Lower lobe of right lung (tissue), 2 donors: ENCODE data around the gene MSANTD2. TPM values are rescaled to one million over a fixed set of nuclear protein-coding genes. Genes with fewer than 3 reads are reported as not detected.

Experiments
- ATAC-seq, 2 donors: fragments of 200-7000 bp; cut with Tn5 transposase; one replicate each; pipeline ENCODE4 v1.9.1; 2020 to 2022; ENCODE audit warnings: mild to moderate bottlenecking in 2 of 2, moderate library complexity in 2 of 2
- DNase-seq: peaks from one replicate; pipeline ENCODE4 v3.0.0-alpha.2; 2020
- H3K27ac ChIP-seq: fragments of 200-600 bp; one replicate; pipeline ENCODE4 v1.8.0; 2022
- H3K27me3 ChIP-seq: fragments of 200-600 bp; one replicate; pipeline ENCODE4 v1.8.0; 2022; ENCODE audit warnings: low read depth
- H3K36me3 ChIP-seq: fragments of 200-600 bp; one replicate; pipeline ENCODE4 v1.8.0; 2022; ENCODE audit warnings: mild to moderate bottlenecking
- H3K4me1 ChIP-seq: fragments of 200-600 bp; one replicate; pipeline ENCODE4 v1.8.0; 2022
- H3K4me3 ChIP-seq: fragments of 200-600 bp; one replicate; pipeline ENCODE4 v1.8.0; 2022; ENCODE audit warnings: mild to moderate bottlenecking
- H3K9me3 ChIP-seq: fragments of 200-600 bp; one replicate; pipeline ENCODE4 v1.8.0; 2022
- CTCF ChIP-seq: fragments of 200-600 bp; IDR thresholded peaks from one replicate; pipeline ENCODE4 v1.8.0; 2022; ENCODE audit warnings: antibody characterized with exemption, mild to moderate bottlenecking
- intact Hi-C: fragments of 100-400 bp; cut with DNase I; formaldehyde crosslinking; loops from one replicate; pipeline ENCODE4 v1.11.0; 2022
- total RNA-seq: library from RNA; stranded (reverse); fragmentation: NEBNext Ultra II Directional; extraction: Animal tissue kit (Norgen Biotek cat#: 25700); gene quantifications from one replicate; pipeline ENCODE4 v1.2.1, GENCODE V29; 2021
- donor health status: DM: no; HTN: yes; CAD: no; lungs with severe emphysema.

The MSANTD2 gene
- total RNA-seq, 1 donor from 2014 or later = 15.4 TPM

- ATAC-seq (peak; percentile 72 to 77), DNase-seq (peak; percentile 80)
- Histone ChIP-seq H3K9me3 (no peaks in the 10 kb centered on the region), H3K4me1 (peaks cover 59% of the 10 kb centered on the region), H3K4me3 (peak within 1 kb of the TSS; percentile 66), H3K27ac (peak within 1 kb of the TSS; percentile 92), H3K36me3 (peaks cover 13% of the 10 kb centered on the region), H3K27me3 (peaks cover 42% of the 10 kb centered on the region)
- no peak for TF ChIP-seq CTCF
- intact Hi-C loops = loop anchor here (10.0 kb wide), 1 partner anchor 97 kb away; no protein-coding TSS in a partner anchor
These were observed 38.0 kb downstream of the MSANTD2 start, which contains the start of gene ESAM for GRCh38 chr11:124762105-124762623. ESAM (minus strand) TSS chr11:124762290; CDS start chr11:124762154, 136 bp downstream.

DNA sequence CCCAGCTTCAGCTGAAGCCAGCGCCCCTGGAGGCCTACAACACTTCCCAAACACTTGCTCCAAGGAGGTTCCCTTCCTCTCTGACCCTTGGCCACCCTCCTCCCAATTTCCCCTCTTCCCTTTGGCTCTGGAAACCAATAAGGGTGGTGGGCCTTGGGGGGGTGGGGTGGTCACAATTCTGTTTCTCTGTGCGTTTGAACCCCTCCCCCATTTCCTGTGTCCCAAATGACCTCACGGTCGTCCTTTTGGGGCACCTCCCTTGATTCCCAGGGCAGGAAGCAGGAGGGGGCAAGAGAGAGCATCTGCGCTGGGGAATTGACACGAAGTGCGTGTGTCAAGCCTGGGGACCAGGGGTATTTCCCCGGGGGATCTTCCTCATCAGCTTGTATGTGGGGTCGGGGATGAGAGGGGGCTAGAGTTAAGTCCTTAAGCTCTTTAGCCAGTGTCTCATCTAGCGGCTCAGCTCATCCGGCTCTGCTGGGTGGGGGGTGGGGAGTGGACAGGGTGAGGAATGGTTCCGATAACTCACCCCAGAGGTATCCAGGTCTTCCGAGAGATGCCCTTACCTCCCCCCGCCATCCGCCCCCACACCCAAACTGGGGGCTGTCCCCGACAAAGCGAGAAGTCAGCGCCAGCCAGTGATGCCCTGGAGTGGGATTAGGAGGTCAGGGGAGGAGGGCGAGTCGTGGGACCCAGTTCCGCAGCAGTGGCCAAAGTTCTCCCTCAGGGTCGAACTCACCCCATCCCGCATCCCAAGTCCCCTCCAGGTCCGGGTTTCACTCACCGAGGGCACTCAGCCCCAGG lies 38.7 kb downstream of the MSANTD2 start:
- Histone ChIP-seq H3K4me3 (peak overlapping the region; percentile 66), H3K9me3 (no peaks in the 10 kb centered on the region), H3K27ac (peak overlapping the region; percentile 92), H3K4me1 (peaks cover 65% of the 10 kb centered on the region), H3K36me3 (peaks cover 8% of the 10 kb centered on the region), H3K27me3 (peaks cover 42% of the 10 kb centered on the region)
- intact Hi-C loops = loop anchor here (10.0 kb wide), 1 partner anchor 97 kb away; no protein-coding TSS in a partner anchor
- TF ChIP-seq CTCF = peak; percentile 19
- DNase-seq = no peak
- ATAC-seq = no peak

GRCh38 chr11:124760806-124761205 lies 39.4 kb downstream of the MSANTD2 start:
- Histone ChIP-seq H3K4me3 (peak overlapping the region; percentile 66), H3K27ac (peak overlapping the region; percentile 92), H3K4me1 (peaks cover 68% of the 10 kb centered on the region), H3K36me3 (peaks cover 10% of the 10 kb centered on the region), H3K27me3 (peaks cover 42% of the 10 kb centered on the region), H3K9me3 (no peaks in the 10 kb centered on the region)
- TF ChIP-seq CTCF = no peak
- no peak for DNase-seq
- no peak for ATAC-seq
- intact Hi-C loops = loop anchor here (10.0 kb wide), 1 partner anchor 96 kb away; no protein-coding TSS in a partner anchor

DNA sequence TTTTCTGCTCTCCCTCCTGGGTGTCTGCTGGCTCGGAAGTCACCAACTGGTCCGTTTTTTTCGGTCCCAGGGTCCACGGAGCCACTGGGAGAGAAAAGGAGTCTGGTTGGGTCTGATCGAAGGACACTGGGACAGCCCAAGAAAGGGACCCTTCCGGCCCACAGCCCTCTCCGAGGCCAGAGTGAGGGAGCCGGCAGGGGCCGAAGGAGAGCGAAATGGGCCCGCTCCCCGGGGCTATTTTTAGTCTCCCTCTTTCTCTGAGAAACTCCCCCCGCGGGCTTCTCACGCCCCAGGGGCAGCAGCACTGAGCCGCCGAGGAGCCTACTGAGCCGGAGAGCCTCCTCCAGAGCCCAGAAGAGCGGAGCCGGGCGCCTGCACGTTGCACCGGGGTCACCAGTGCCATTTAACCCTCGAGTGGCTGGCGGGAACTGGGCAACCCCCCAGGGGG lies 40.0 kb downstream of the MSANTD2 start:
- Histone ChIP-seq H3K36me3 (peaks cover 16% of the 10 kb centered on the region), H3K4me3 (peak overlapping the region; percentile 66), H3K27ac (peak overlapping the region; percentile 92), H3K4me1 (peaks cover 73% of the 10 kb centered on the region), H3K9me3 (no peaks in the 10 kb centered on the region), H3K27me3 (peaks cover 42% of the 10 kb centered on the region)
- ATAC-seq (peak in 1 of 2 donors; percentile 3), DNase-seq (no peak)
- TF ChIP-seq CTCF = no peak
- intact Hi-C loops = loop anchor here (10.0 kb wide), 1 partner anchor 95 kb away; no protein-coding TSS in a partner anchor

- Histone ChIP-seq H3K36me3 (peaks cover 23% of the 10 kb centered on the region), H3K9me3 (no peaks in the 10 kb centered on the region), H3K4me3 (peak overlapping the region; percentile 66), H3K27me3 (peaks cover 42% of the 10 kb centered on the region), H3K27ac (peak overlapping the region; percentile 92), H3K4me1 (peaks cover 71% of the 10 kb centered on the region)
- peak; percentile 14 for TF ChIP-seq CTCF
- peak; percentile 21 to 42 for ATAC-seq
- intact Hi-C loops = loop anchor here (10.0 kb wide), 1 partner anchor 95 kb away; no protein-coding TSS in a partner anchor
- DNase-seq = no peak
These were observed 40.7 kb downstream of the MSANTD2 start for GRCh38 chr11:124759266-124760204.
